ENCODE measurements around the gene RBM10.

DNA sequence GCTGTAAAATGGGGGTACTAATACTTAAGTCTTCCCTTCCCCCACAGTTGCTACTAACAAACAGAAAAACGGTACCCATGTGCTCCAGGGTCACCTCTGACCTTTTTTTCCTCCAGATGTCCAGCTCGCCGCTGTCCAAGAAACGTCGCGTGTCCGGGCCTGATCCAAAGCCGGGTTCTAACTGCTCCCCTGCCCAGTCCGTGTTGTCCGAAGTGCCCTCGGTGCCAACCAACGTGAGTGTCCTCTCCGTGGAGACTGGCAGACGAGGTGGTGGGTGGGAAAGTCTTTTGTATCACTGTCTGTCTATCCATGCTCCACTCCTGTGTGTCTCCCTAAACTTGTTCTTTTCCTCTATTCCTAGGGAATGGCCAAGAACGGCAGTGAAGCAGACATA lies 53.7 kb downstream of the RBM10 start:
- TF ChIP-seq, protein P1, sequence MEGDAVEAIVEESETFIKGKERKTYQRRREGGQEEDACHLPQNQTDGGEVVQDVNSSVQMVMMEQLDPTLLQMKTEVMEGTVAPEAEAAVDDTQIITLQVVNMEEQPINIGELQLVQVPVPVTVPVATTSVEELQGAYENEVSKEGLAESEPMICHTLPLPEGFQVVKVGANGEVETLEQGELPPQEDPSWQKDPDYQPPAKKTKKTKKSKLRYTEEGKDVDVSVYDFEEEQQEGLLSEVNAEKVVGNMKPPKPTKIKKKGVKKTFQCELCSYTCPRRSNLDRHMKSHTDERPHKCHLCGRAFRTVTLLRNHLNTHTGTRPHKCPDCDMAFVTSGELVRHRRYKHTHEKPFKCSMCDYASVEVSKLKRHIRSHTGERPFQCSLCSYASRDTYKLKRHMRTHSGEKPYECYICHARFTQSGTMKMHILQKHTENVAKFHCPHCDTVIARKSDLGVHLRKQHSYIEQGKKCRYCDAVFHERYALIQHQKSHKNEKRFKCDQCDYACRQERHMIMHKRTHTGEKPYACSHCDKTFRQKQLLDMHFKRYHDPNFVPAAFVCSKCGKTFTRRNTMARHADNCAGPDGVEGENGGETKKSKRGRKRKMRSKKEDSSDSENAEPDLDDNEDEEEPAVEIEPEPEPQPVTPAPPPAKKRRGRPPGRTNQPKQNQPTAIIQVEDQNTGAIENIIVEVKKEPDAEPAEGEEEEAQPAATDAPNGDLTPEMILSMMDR (IDR thresholded peaks at IDR 0.05): no peak
- no peak for TF ChIP-seq POLR2A (IDR thresholded peaks at IDR 0.05)

All from suprapubic skin (tissue), 3 donors.